Measurements from ENCODE around the gene AP3S2. TPM values are rescaled to one million over a fixed set of nuclear protein-coding genes. Genes with fewer than 3 reads are reported as not detected.

The AP3S2 gene
- total and polyA plus RNA-seq, 2 experiments from 2014 or later: 9.4 to 93.3 TPM

DNA sequence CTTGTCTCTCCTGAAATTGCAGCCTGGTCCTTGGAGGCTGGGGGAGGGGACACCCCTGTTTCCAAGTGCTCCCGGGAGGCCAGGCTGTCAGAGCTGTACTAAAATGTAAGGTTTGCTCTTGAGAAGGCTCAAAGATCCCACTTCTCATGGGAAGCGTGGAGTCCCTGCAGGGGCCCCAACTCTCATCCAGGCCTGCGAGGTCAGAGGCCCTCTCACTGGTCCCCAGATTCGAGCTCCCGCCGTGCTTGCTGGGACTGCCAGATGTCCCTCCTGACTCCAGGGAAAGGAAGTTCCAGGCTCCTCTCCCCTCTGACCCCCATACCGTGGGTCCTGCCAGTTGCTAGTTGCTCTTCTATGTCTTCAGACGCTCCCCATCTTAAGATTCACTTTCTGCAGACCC is 64.6 kb downstream of the AP3S2 start:
- Mint-ChIP-seq H3K27me3 (ENCODE audit: insufficient read depth, low read depth, poor library complexity) (peaks cover 7% of the 10 kb centered on the region), H3K4me1 (peaks cover 22% of the 10 kb centered on the region), H3K4me3 (no peak overlapping the region), H3K36me3 (ENCODE audit: low read depth) (peaks cover 13% of the 10 kb centered on the region), H3K9me3 (no peaks in the 10 kb centered on the region), H3K27ac (no peak overlapping the region)
- Histone ChIP-seq H4K20me1 (replicated peaks; ENCODE audit: insufficient read depth) (no peaks in the 10 kb centered on the region; the same call in 1 of the 2 replicates), H3K27ac (ENCODE audit: low read depth) (no peak overlapping the region), H3K4me2 (no peak overlapping the region), H3K27me3 (ENCODE audit: insufficient read depth) (no peaks in the 10 kb centered on the region), H2AFZ (no peak overlapping the region), H3K4me3 (no peak overlapping the region), H3K79me2 (replicated peaks; ENCODE audit: insufficient read depth) (no peaks in the 10 kb centered on the region), H3K4me1 (ENCODE audit: insufficient read depth) (no peaks in the 10 kb centered on the region; the same call in 1 of the 2 replicates), H3K9me2 (ENCODE audit: insufficient read depth) (no peaks in the 10 kb centered on the region), H3F3A (replicated peaks; ENCODE audit: low read depth) (no peaks in the 10 kb centered on the region), H3K36me3 (ENCODE audit: insufficient read depth) (no peaks in the 10 kb centered on the region)
- TF ChIP-seq POLR2AphosphoS5 (IDR thresholded peaks at IDR 0.05; ENCODE audit: low read depth) (no peak), CREB1 (CRISPR knock-in tag; IDR thresholded peaks at IDR 0.05; ENCODE audit: low read depth) (no peak), EZH2 (IDR thresholded peaks at IDR 0.05; ENCODE audit: low read depth, unreplicated experiment) (no peak), ZNF114 (CRISPR knock-in tag; IDR thresholded peaks at IDR 0.05) (no peak), EZH2phosphoT487 (IDR thresholded peaks at IDR 0.05; ENCODE audit: unreplicated experiment) (no peak), NANOG (IDR thresholded peaks at IDR 0.05; ENCODE audit: borderline replicate concordance) (no peak)
- TF ChIP-seq, protein P1, sequence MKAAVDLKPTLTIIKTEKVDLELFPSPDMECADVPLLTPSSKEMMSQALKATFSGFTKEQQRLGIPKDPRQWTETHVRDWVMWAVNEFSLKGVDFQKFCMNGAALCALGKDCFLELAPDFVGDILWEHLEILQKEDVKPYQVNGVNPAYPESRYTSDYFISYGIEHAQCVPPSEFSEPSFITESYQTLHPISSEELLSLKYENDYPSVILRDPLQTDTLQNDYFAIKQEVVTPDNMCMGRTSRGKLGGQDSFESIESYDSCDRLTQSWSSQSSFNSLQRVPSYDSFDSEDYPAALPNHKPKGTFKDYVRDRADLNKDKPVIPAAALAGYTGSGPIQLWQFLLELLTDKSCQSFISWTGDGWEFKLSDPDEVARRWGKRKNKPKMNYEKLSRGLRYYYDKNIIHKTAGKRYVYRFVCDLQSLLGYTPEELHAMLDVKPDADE (IDR thresholded peaks at IDR 0.05): no peak
- TF ChIP-seq, protein P2, sequence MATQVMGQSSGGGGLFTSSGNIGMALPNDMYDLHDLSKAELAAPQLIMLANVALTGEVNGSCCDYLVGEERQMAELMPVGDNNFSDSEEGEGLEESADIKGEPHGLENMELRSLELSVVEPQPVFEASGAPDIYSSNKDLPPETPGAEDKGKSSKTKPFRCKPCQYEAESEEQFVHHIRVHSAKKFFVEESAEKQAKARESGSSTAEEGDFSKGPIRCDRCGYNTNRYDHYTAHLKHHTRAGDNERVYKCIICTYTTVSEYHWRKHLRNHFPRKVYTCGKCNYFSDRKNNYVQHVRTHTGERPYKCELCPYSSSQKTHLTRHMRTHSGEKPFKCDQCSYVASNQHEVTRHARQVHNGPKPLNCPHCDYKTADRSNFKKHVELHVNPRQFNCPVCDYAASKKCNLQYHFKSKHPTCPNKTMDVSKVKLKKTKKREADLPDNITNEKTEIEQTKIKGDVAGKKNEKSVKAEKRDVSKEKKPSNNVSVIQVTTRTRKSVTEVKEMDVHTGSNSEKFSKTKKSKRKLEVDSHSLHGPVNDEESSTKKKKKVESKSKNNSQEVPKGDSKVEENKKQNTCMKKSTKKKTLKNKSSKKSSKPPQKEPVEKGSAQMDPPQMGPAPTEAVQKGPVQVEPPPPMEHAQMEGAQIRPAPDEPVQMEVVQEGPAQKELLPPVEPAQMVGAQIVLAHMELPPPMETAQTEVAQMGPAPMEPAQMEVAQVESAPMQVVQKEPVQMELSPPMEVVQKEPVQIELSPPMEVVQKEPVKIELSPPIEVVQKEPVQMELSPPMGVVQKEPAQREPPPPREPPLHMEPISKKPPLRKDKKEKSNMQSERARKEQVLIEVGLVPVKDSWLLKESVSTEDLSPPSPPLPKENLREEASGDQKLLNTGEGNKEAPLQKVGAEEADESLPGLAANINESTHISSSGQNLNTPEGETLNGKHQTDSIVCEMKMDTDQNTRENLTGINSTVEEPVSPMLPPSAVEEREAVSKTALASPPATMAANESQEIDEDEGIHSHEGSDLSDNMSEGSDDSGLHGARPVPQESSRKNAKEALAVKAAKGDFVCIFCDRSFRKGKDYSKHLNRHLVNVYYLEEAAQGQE (IDR thresholded peaks at IDR 0.05; ENCODE audit: unreplicated experiment): no peak
- DNase-seq (ENCODE audit: low spot score) (no peak), ATAC-seq (no peak)

DNA sequence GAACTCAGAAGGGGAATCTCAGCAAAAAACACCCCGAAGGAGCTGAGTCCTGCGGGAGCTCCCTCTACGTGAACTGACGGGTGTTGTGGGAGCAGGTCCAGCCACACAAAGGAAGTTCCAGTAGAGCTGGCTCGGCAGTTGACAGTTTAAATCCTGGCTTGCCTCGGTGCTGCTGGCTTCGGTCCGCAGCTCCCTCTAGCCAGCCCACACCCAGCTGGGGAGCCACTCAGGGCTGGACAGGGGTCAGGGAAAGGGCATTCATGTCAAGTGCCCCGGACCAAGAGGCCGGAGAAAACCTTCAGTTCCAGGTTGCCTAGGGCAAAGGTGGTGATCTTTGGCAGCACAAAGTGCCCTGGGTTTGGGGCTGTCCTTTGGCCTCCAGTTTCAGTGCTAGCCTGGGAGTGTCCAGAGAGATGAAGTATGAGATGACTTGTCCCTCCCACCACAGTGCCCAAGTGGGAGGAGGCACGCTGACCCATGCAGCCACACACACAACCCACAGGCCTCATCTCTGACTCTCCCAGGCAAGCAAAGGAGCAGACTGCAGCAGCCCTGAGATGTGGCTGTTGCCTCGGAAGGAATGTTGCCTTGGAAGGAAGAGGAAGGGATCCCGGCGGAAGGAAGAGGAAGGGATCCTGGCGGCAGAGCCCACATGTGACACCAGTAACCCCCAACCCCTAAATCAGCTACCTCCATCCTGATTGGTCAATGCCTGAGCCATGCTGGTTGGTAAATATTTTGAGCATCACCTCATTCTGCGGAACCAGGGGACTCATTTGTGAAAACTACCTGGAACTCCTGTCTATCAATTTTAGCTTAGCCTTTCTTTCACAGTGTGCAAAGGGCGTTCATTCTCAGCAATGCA is 65.3 kb downstream of the AP3S2 start:
- no peaks in the 10 kb centered on the region for H3K9me3 Mint-ChIP-seq
- Histone ChIP-seq H3K79me2 (replicated peaks; ENCODE audit: insufficient read depth) (no peaks in the 10 kb centered on the region), H3F3A (replicated peaks; ENCODE audit: low read depth) (no peaks in the 10 kb centered on the region), H4K20me1 (replicated peaks; ENCODE audit: insufficient read depth) (no peaks in the 10 kb centered on the region; the same call in 1 of the 2 replicates), H3K4me1 (ENCODE audit: insufficient read depth) (no peaks in the 10 kb centered on the region; the same call in 1 of the 2 replicates), H3K4me3 (no peak overlapping the region), H3K4me2 (no peak overlapping the region), H3K27ac (ENCODE audit: low read depth) (no peak overlapping the region; the same call in 1 of the 2 replicates), H3K27me3 (ENCODE audit: insufficient read depth) (no peaks in the 10 kb centered on the region), H3K9me2 (ENCODE audit: insufficient read depth) (no peaks in the 10 kb centered on the region), H2AFZ (no peak overlapping the region), H3K36me3 (ENCODE audit: insufficient read depth) (no peaks in the 10 kb centered on the region)
- no peak overlapping the region; the same call in 2 of the 3 replicates for H3K4me3 Mint-ChIP-seq
- DNase-seq (ENCODE audit: low spot score): peak; percentile 43
- no peak overlapping the region for H3K27ac Mint-ChIP-seq
- ATAC-seq: peak; percentile 33
- peaks cover 7% of the 10 kb centered on the region for H3K27me3 Mint-ChIP-seq (ENCODE audit: insufficient read depth, low read depth, poor library complexity)
- peaks cover 8% of the 10 kb centered on the region for H3K36me3 Mint-ChIP-seq (ENCODE audit: low read depth)
- peaks cover 26% of the 10 kb centered on the region for H3K4me1 Mint-ChIP-seq
- TF ChIP-seq NANOG (IDR thresholded peaks at IDR 0.05; ENCODE audit: borderline replicate concordance) (no peak), EZH2phosphoT487 (IDR thresholded peaks at IDR 0.05; ENCODE audit: unreplicated experiment) (no peak), JUNB (IDR thresholded peaks at IDR 0.05; ENCODE audit: unreplicated experiment) (no peak)
- TF ChIP-seq, protein P3, sequence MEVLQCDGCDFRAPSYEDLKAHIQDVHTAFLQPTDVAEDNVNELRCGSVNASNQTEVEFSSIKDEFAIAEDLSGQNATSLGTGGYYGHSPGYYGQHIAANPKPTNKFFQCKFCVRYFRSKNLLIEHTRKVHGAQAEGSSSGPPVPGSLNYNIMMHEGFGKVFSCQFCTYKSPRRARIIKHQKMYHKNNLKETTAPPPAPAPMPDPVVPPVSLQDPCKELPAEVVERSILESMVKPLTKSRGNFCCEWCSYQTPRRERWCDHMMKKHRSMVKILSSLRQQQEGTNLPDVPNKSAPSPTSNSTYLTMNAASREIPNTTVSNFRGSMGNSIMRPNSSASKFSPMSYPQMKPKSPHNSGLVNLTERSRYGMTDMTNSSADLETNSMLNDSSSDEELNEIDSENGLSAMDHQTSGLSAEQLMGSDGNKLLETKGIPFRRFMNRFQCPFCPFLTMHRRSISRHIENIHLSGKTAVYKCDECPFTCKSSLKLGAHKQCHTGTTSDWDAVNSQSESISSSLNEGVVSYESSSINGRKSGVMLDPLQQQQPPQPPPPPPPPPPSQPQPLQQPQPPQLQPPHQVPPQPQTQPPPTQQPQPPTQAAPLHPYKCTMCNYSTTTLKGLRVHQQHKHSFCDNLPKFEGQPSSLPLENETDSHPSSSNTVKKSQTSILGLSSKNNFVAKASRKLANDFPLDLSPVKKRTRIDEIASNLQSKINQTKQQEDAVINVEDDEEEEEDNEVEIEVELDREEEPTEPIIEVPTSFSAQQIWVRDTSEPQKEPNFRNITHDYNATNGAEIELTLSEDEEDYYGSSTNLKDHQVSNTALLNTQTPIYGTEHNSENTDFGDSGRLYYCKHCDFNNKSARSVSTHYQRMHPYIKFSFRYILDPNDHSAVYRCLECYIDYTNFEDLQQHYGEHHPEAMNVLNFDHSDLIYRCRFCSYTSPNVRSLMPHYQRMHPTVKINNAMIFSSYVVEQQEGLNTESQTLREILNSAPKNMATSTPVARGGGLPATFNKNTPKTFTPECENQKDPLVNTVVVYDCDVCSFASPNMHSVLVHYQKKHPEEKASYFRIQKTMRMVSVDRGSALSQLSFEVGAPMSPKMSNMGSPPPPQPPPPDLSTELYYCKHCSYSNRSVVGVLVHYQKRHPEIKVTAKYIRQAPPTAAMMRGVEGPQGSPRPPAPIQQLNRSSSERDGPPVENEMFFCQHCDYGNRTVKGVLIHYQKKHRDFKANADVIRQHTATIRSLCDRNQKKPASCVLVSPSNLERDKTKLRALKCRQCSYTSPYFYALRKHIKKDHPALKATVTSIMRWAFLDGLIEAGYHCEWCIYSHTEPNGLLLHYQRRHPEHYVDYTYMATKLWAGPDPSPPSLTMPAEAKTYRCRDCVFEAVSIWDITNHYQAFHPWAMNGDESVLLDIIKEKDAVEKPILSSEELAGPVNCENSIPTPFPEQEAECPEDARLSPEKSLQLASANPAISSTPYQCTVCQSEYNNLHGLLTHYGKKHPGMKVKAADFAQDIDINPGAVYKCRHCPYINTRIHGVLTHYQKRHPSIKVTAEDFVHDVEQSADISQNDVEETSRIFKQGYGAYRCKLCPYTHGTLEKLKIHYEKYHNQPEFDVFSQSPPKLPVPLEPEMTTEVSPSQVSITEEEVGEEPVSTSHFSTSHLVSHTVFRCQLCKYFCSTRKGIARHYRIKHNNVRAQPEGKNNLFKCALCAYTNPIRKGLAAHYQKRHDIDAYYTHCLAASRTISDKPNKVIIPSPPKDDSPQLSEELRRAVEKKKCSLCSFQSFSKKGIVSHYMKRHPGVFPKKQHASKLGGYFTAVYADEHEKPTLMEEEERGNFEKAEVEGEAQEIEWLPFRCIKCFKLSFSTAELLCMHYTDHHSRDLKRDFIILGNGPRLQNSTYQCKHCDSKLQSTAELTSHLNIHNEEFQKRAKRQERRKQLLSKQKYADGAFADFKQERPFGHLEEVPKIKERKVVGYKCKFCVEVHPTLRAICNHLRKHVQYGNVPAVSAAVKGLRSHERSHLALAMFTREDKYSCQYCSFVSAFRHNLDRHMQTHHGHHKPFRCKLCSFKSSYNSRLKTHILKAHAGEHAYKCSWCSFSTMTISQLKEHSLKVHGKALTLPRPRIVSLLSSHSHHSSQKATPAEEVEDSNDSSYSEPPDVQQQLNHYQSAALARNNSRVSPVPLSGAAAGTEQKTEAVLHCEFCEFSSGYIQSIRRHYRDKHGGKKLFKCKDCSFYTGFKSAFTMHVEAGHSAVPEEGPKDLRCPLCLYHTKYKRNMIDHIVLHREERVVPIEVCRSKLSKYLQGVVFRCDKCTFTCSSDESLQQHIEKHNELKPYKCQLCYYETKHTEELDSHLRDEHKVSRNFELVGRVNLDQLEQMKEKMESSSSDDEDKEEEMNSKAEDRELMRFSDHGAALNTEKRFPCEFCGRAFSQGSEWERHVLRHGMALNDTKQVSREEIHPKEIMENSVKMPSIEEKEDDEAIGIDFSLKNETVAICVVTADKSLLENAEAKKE (CRISPR knock-in tag; IDR thresholded peaks at IDR 0.05): no peak

Measured in GM23338 (cell line).